ENCODE data around the gene KCNK2.

DNA sequence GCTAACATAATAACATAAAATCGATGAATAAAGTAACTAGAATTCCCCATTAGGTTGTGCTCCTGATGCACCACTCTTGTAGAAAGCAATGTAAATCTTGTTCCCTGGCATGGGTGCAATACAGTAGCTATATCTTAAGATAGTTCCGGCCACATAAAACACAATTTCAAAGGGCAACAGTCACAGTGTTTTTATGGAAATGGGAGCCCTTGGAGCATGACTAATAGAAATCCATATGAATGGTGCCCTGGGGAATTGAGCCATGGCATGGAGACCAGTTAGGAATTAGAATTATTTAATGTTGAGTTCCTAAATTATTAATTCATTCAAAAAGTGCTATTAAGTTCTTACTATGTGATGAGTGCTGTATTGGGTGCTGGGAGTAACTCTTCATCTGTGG is 118.7 kb downstream of the KCNK2 start:
- TF ChIP-seq, protein P1, sequence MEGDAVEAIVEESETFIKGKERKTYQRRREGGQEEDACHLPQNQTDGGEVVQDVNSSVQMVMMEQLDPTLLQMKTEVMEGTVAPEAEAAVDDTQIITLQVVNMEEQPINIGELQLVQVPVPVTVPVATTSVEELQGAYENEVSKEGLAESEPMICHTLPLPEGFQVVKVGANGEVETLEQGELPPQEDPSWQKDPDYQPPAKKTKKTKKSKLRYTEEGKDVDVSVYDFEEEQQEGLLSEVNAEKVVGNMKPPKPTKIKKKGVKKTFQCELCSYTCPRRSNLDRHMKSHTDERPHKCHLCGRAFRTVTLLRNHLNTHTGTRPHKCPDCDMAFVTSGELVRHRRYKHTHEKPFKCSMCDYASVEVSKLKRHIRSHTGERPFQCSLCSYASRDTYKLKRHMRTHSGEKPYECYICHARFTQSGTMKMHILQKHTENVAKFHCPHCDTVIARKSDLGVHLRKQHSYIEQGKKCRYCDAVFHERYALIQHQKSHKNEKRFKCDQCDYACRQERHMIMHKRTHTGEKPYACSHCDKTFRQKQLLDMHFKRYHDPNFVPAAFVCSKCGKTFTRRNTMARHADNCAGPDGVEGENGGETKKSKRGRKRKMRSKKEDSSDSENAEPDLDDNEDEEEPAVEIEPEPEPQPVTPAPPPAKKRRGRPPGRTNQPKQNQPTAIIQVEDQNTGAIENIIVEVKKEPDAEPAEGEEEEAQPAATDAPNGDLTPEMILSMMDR (IDR thresholded peaks at IDR 0.05) = no peak
- no peak for TF ChIP-seq EZH2phosphoT487 (IDR thresholded peaks at IDR 0.05)
- TF ChIP-seq EZH2 (IDR thresholded peaks at IDR 0.05) = no peak

Data from neural progenitor cell (in vitro differentiated cells).